K562 (cell line): ENCODE results near the gene PRDM15. TPM values are rescaled to one million over a fixed set of nuclear protein-coding genes. Genes with fewer than 3 reads are reported as not detected.

Experiments used
- ATAC-seq: fragments of 200-7000 bp; cut with Tn5 transposase; 3 replicates; pipeline ENCODE4 v1.9.1; 2020; ENCODE audit warnings: moderate library complexity
- BruUV-seq: library from RNA; stranded (reverse); fragments of 400-500 nt; replicated peaks from 2 replicates; lab custom pipeline; 2021; lab: Mats Ljungman, UMichigan
- CTCF ChIA-PET: fragments of 300-600 bp; formaldehyde crosslinking; extraction: SDS; loops from one replicate; lab custom pipeline; 2021; ENCODE audit warnings: low intra/inter-chr PET ratio; lab: Yijun Ruan, JAX
- POLR2A ChIA-PET: fragments of 300-600, 350-650 bp; sonication (Branson Sonifier 250); formaldehyde crosslinking; extraction: SDS; loops from one replicate; lab custom pipeline; 2021; ENCODE audit warnings: antibody characterized with exemption, inconsistent platforms; lab: Yijun Ruan, JAX
- DNase-seq, 4 experiments: peaks; one replicate each; pipeline versions ENCODE4 v3.0.0 to v3.0.0-alpha.2; 2011 to 2018; ENCODE audit warnings: low spot score in 3 of 4, mixed read lengths in 3 of 4; ENCODE audit errors: extremely low read depth in 1 of 4
- FAIRE-seq: peaks from 2 replicates; lab custom pipeline; 2011; peaks lifted over from hg19 to GRCh38; lab: Jason Lieb, UNC
- H2AFZ ChIP-seq: 2 replicates; pipeline ENCODE4 v1.6.0; 2011; ENCODE audit warnings: low read depth, low read length, control low read depth, inconsistent platforms
- H3K27ac ChIP-seq: fragments of 200-600 bp; 3 replicates; pipeline ENCODE4 v1.8.0; 2011; ENCODE audit warnings: low read depth, mild to moderate bottlenecking, control low read depth, inconsistent platforms, low read length, moderate library complexity, mixed read lengths; ENCODE audit errors: extremely low read depth
- H3K27me3 ChIP-seq, 2 experiments: fragments of 300-600 bp in 1 of 2; 2 replicates in 1 of 2; 3 replicates in 1 of 2; pipeline versions ENCODE4 v1.6.0 to v1.8.0; 2011; ENCODE audit warnings: inconsistent platforms in 2 of 2, low read length in 2 of 2, mild to moderate bottlenecking in 1 of 2, mixed read lengths in 1 of 2, moderate library complexity in 1 of 2; ENCODE audit not compliant: control insufficient read depth in 2 of 2, insufficient read depth in 2 of 2
- H3K36me3 ChIP-seq: fragments of 300-600 bp; 3 replicates; pipeline ENCODE4 v1.8.0; 2011; ENCODE audit warnings: mild to moderate bottlenecking, low read length, inconsistent platforms; ENCODE audit not compliant: control insufficient read depth, insufficient read depth
- H3K4me1 ChIP-seq, 2 experiments: fragments of 200-600 bp in 1 of 2; replicated peaks in 1 of 2; 2 replicates in 1 of 2; 3 replicates in 1 of 2; pipeline versions ENCODE4 v1.5.1 to v1.8.0; 2011; ENCODE audit warnings: inconsistent platforms in 2 of 2, low read length in 2 of 2, mild to moderate bottlenecking in 1 of 2, mixed read lengths in 1 of 2, moderate library complexity in 1 of 2; ENCODE audit not compliant: control insufficient read depth in 2 of 2, insufficient read depth in 2 of 2
- H3K4me2 ChIP-seq: 2 replicates; pipeline ENCODE4 v1.6.1; 2011; ENCODE audit warnings: low read length, control low read depth, inconsistent platforms, mixed read lengths; ENCODE audit not compliant: insufficient read depth
- H3K4me3 ChIP-seq: fragments of 200-600 bp; sonication (generic), shearing (Covaris generic); 2 replicates; pipeline ENCODE4 v1.5.1; 2016; ENCODE audit warnings: control low read depth, inconsistent platforms
- H3K79me2 ChIP-seq: fragments of 200-600 bp; 3 replicates; pipeline ENCODE4 v1.8.0; 2011; ENCODE audit warnings: low read length, inconsistent platforms; ENCODE audit not compliant: control insufficient read depth, insufficient read depth
- H3K9ac ChIP-seq, 2 experiments: 2 replicates each; pipeline versions ENCODE4 v1.6.0 to v1.6.1; 2011; ENCODE audit warnings: low read depth in 2 of 2, low read length in 2 of 2, control low read depth in 1 of 2, inconsistent platforms in 1 of 2, mild to moderate bottlenecking in 1 of 2, mixed read lengths in 1 of 2; ENCODE audit not compliant: insufficient read depth in 1 of 2
- H3K9me1 ChIP-seq: one replicate; pipeline ENCODE4 v1.6.0; 2011; ENCODE audit warnings: inconsistent platforms, mild to moderate bottlenecking, low read length, moderate library complexity; ENCODE audit not compliant: control insufficient read depth, insufficient read depth
- H3K9me3 ChIP-seq: replicated peaks from 2 replicates; pipeline ENCODE4 v1.5.1; 2011; ENCODE audit warnings: low read depth, low read length, inconsistent platforms; ENCODE audit not compliant: control insufficient read depth, insufficient read depth
- H4K20me1 ChIP-seq: replicated peaks from 2 replicates; pipeline ENCODE4 v1.6.1; 2011; ENCODE audit warnings: low read length, inconsistent platforms, mixed read lengths; ENCODE audit not compliant: control insufficient read depth, insufficient read depth
- CBFA2T3 ChIP-seq: fragments of 450-650 bp; IDR thresholded peaks from 2 replicates; pipeline ENCODE4 v1.6.1; 2017
- CCAR2 ChIP-seq: fragments of 200-400 bp; formaldehyde crosslinking; IDR thresholded peaks from 2 replicates; pipeline ENCODE4 v1.6.1; 2017; ENCODE audit warnings: mild to moderate bottlenecking, low read depth, low read length
- GABPA ChIP-seq: fragments of 200-800 bp; sonication (Bioruptor generic); conservative IDR thresholded peaks from 2 replicates; pipeline ENCODE4 v1.6.1; 2016; ENCODE audit warnings: low read depth, missing genetic modification characterization, missing compliant biosample characterization
- LEF1 ChIP-seq: fragments of 450-650 bp; IDR thresholded peaks from 2 replicates; pipeline ENCODE4 v1.6.1; 2016; ENCODE audit warnings: mild to moderate bottlenecking
- MAFK ChIP-seq: IDR thresholded peaks from 2 replicates; pipeline ENCODE4 v1.6.1; 2011; ENCODE audit warnings: low read length, improper control_type of control experiment
- MTA3 ChIP-seq: fragments of 450-650 bp; formaldehyde crosslinking; IDR thresholded peaks from 2 replicates; pipeline ENCODE4 v1.6.1; 2017; ENCODE audit warnings: mild to moderate bottlenecking, borderline replicate concordance
- NFRKB ChIP-seq: fragments of 450-650 bp; IDR thresholded peaks from 2 replicates; pipeline ENCODE4 v1.6.1; 2016; ENCODE audit warnings: low read depth
- NR1H2 ChIP-seq: sonication (generic); formaldehyde crosslinking; IDR thresholded peaks from 2 replicates; pipeline ENCODE4 v1.4.0; 2020; ENCODE audit warnings: mild to moderate bottlenecking, missing genetic modification reagents
- PCBP1 ChIP-seq: fragments of 200-400 bp; formaldehyde crosslinking; IDR thresholded peaks from 2 replicates; pipeline ENCODE4 v1.6.1; 2018; ENCODE audit warnings: mild to moderate bottlenecking, low read depth, low read length; ENCODE audit not compliant: poor library complexity, severe bottlenecking
- RNF2 ChIP-seq: sonication (generic); IDR thresholded peaks from 2 replicates; pipeline ENCODE4 v1.6.1; 2016
- SREBF2 ChIP-seq: sonication (generic); formaldehyde crosslinking; IDR thresholded peaks from 2 replicates; pipeline ENCODE4 v1.4.0; 2020; ENCODE audit warnings: mild to moderate bottlenecking, missing genetic modification reagents
- ZNF354B ChIP-seq: fragments of 250-450 bp; sonication (Bioruptor Pico); IDR thresholded peaks from 2 replicates; pipeline ENCODE4 v1.4.0; 2020
- ZNF695 ChIP-seq: fragments of 450-650 bp; formaldehyde crosslinking; IDR thresholded peaks from 2 replicates; pipeline ENCODE4 v1.4.0; 2020; ENCODE audit warnings: mild to moderate bottlenecking, moderate library complexity
- ZNF75A ChIP-seq: fragments of 450-650 bp; formaldehyde crosslinking; IDR thresholded peaks from 2 replicates; pipeline ENCODE4 v1.4.0; 2020; ENCODE audit warnings: mild to moderate bottlenecking
- WGBS: fragments of 100-300 bp; shearing (Covaris generic); methylation state at CpG from one replicate; pipeline ENCODE4 v1.1.6; 2016; ENCODE audit warnings: low coverage, mixed read lengths; ENCODE audit not compliant: insufficient coverage; ENCODE audit errors: missing lambda C conversion rate; 5-methylcytosine and 5-hydroxymethylcytosine counted together
- in situ Hi-C: fragments of 300-500 bp; cut with MboI; formaldehyde crosslinking; loops from 4 replicates; pipeline ENCODE4 v1.15.0; 2018; ENCODE audit warnings: inconsistent platforms, mixed read lengths
- intact Hi-C: fragments of 100-400 bp; cut with micrococcal nuclease; formaldehyde crosslinking; loops from 2 replicates; pipeline ENCODE4 v1.14.2; 2022
- polyA plus RNA-seq, 8 experiments: library from polyadenylated mRNA; depleted of rRNA in 4 of 8; stranded (reverse) in 5 of 8; unstranded in 3 of 8; fragments of >200 nt; fragmentation: Nextera tagmentation in 2 of 8; fragmentation: Illumina TruSeq in 1 of 8; extraction: Ambion mirVana in 2 of 8; extraction: Trizol in 1 of 8; gene quantifications; 2 replicates each; pipeline versions ENCODE4 v1.2.1 to v1.2.3, GENCODE V29; 2011 to 2014; ENCODE audit warnings: inconsistent platforms in 1 of 8, missing spikeins in 1 of 8
- total RNA-seq, 7 experiments: library from RNA; depleted of rRNA in 6 of 7; stranded (reverse); fragments of >200 nt in 6 of 7; fragmentation: Illumina TruSeq in 2 of 7; extraction: Trizol in 2 of 7; gene quantifications; 2 replicates each; pipeline versions ENCODE4 v1.2.1 to v1.2.3, GENCODE V29; 2011 to 2021; ENCODE audit warnings: low replicate concordance in 1 of 7
- TF ChIP-seq, protein P1 (sequence below), 2 experiments: fragments of 200-800 bp in 1 of 2; sonication (Bioruptor generic) in 1 of 2; sonication (generic) in 1 of 2; formaldehyde crosslinking in 1 of 2; IDR thresholded peaks in 1 of 2; conservative IDR thresholded peaks in 1 of 2; 2 replicates each; pipeline versions ENCODE4 v1.5.0 to v1.6.1; 2016 to 2020; ENCODE audit warnings: missing compliant biosample characterization in 1 of 2, missing genetic modification characterization in 1 of 2, missing genetic modification reagents in 1 of 2
- TF ChIP-seq, protein P2 (sequence below): fragments of 450-650 bp; IDR thresholded peaks from 2 replicates; pipeline ENCODE4 v1.6.1; 2016; ENCODE audit warnings: borderline replicate concordance
- TF ChIP-seq, protein P3 (sequence below): sonication (generic); formaldehyde crosslinking; IDR thresholded peaks from 2 replicates; pipeline ENCODE4 v1.8.0; 2022; ENCODE audit warnings: mild to moderate bottlenecking, missing genetic modification reagents, borderline replicate concordance

Gene PRDM15
- total and polyA plus RNA-seq, 9 of the 15 experiments (the other 6 are each of a cell fraction or from before 2014, with no cell fraction given), result 0.93 to 9.2 (median 6.2) TPM

DNA sequence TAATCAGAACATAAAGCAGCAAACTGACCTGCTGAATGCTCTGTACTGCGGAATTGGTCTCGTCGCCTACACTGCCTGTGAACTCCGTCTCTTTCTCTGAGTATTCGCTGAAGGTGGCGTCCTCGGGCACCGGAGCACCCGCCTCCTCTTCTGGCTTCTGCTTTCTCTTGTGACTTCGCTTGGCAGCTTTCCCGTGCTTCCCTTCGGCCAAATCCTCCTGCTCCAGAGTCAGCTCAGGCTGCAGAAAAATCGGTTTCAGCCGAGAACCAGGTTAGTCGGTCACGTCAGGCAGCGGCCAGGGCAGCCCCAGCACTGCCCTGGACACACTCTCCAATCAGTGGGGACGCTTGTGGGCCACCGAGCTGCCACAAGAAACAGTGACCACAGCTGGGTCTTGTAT, 76.5 kb downstream of the PRDM15 start:
- Histone ChIP-seq H3K9me3 (no peaks in the 10 kb centered on the region), H3K27ac (no peak overlapping the region), H3K4me1 (0 out of 5 replicates have a peak, but pooled peaks cover 0 to 2% of the 10 kb centered on the region in 2 experiments), H3K9me1 (no peaks in the 10 kb centered on the region), H3K9ac (no peak overlapping the region), H3K79me2 (no peaks in the 10 kb centered on the region), H3K27me3 (no peaks in the 10 kb centered on the region), H2AFZ (no peak overlapping the region), H3K4me3 (no peak overlapping the region), H3K4me2 (no peak overlapping the region), H4K20me1 (no peaks in the 10 kb centered on the region; the same call in 1 of the 2 replicates), H3K36me3 (peaks cover 41% of the 10 kb centered on the region; the same call in 2 of the 3 replicates)
- DNase-seq (no peak), FAIRE-seq (no peak), ATAC-seq (no peak)
- ChIA-PET CTCF (no interaction called here), POLR2A (no interaction called here)
- intact Hi-C loops, result no loop called here
- in situ Hi-C loops, result no loop called here
- TF ChIP-seq CBFA2T3, result no peak
- TF ChIP-seq SREBF2 (CRISPR knock-in tag), result no peak
- TF ChIP-seq LEF1, result no peak
- TF ChIP-seq, protein P1, sequence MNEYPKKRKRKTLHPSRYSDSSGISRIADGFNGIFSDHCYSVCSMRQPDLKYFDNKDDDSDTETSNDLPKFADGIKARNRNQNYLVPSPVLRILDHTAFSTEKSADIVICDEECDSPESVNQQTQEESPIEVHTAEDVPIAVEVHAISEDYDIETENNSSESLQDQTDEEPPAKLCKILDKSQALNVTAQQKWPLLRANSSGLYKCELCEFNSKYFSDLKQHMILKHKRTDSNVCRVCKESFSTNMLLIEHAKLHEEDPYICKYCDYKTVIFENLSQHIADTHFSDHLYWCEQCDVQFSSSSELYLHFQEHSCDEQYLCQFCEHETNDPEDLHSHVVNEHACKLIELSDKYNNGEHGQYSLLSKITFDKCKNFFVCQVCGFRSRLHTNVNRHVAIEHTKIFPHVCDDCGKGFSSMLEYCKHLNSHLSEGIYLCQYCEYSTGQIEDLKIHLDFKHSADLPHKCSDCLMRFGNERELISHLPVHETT (CRISPR knock-in tag; conservative IDR thresholded peaks at IDR 0.05 in 1 of 2, IDR thresholded peaks at IDR 0.05 in 1 of 2), result no peak
- no peak for TF ChIP-seq NFRKB
- TF ChIP-seq NR1H2 (CRISPR knock-in tag), result no peak
- no peak for TF ChIP-seq MAFK
- no peak for TF ChIP-seq ZNF354B (CRISPR knock-in tag)
- TF ChIP-seq RNF2, result no peak
- no peak for TF ChIP-seq ZNF75A (CRISPR knock-in tag)
- TF ChIP-seq, protein P2, sequence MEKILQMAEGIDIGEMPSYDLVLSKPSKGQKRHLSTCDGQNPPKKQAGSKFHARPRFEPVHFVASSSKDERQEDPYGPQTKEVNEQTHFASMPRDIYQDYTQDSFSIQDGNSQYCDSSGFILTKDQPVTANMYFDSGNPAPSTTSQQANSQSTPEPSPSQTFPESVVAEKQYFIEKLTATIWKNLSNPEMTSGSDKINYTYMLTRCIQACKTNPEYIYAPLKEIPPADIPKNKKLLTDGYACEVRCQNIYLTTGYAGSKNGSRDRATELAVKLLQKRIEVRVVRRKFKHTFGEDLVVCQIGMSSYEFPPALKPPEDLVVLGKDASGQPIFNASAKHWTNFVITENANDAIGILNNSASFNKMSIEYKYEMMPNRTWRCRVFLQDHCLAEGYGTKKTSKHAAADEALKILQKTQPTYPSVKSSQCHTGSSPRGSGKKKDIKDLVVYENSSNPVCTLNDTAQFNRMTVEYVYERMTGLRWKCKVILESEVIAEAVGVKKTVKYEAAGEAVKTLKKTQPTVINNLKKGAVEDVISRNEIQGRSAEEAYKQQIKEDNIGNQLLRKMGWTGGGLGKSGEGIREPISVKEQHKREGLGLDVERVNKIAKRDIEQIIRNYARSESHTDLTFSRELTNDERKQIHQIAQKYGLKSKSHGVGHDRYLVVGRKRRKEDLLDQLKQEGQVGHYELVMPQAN, result no peak
- no peak for TF ChIP-seq MTA3
- TF ChIP-seq, protein P3, sequence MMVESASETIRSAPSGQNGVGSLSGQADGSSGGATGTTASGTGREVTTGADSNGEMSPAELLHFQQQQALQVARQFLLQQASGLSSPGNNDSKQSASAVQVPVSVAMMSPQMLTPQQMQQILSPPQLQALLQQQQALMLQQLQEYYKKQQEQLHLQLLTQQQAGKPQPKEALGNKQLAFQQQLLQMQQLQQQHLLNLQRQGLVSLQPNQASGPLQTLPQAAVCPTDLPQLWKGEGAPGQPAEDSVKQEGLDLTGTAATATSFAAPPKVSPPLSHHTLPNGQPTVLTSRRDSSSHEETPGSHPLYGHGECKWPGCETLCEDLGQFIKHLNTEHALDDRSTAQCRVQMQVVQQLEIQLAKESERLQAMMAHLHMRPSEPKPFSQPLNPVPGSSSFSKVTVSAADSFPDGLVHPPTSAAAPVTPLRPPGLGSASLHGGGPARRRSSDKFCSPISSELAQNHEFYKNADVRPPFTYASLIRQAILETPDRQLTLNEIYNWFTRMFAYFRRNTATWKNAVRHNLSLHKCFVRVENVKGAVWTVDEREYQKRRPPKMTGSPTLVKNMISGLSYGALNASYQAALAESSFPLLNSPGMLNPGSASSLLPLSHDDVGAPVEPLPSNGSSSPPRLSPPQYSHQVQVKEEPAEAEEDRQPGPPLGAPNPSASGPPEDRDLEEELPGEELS (CRISPR knock-in tag), result no peak
- TF ChIP-seq GABPA (tag), result no peak
- no peak for TF ChIP-seq CCAR2
- TF ChIP-seq PCBP1, result no peak
- no peak for TF ChIP-seq ZNF695 (CRISPR knock-in tag)
- no TSS peak for BruUV-seq
- 84% methylated on average over 19 of the region's 19 CpGs for WGBS
